Upper lobe of left lung (tissue), 4 donors: ENCODE results near the gene DHRS7C.
A peak's percentile ranks its signal among the peaks of the same experiment; 100 is the strongest.

Experiments
- CTCF ChIP-seq, 6 experiments: fragments of 450-650 bp in 4 of 6; fragments of 200-600 bp in 2 of 6; sonication (generic) in 2 of 6; IDR thresholded peaks; one replicate each; pipeline ENCODE4 v1.5.1; 2016 to 2019; ENCODE audit warnings: antibody characterized with exemption in 6 of 6
- EP300 ChIP-seq, 4 donors: sonication (generic); formaldehyde crosslinking; IDR thresholded peaks; one replicate each; pipeline ENCODE4 v1.5.1; 2017; ENCODE audit warnings: antibody characterized with exemption in 4 of 4, control low read depth in 2 of 4
- POLR2A ChIP-seq, 4 donors: fragments of 450-650 bp; IDR thresholded peaks; one replicate each; pipeline ENCODE4 v1.5.1; 2016 to 2017; ENCODE audit warnings: antibody characterized with exemption in 4 of 4, mild to moderate bottlenecking in 2 of 4

- TF ChIP-seq EP300 (IDR thresholded peaks at IDR 0.05) (no peak), CTCF (IDR thresholded peaks at IDR 0.05) (peak; percentile 70 to 89 (median 84)), POLR2A (IDR thresholded peaks at IDR 0.05) (no peak)
Observed at GRCh38 chr17:9729034-9729650, 62.2 kb downstream of the DHRS7C start.
